Endothelial cell of umbilical vein (primary cell): ENCODE data around the gene ANKRD63. TPM values are rescaled to one million over a fixed set of nuclear protein-coding genes. Genes with fewer than 3 reads are reported as not detected.

Experiments used
- BruUV-seq: library from RNA; stranded (reverse); fragments of 400-500 nt; replicated peaks from 2 replicates; lab custom pipeline; 2021; lab: Mats Ljungman, UMichigan
- CTCF ChIA-PET: fragments of 300-600, 350-600 bp; sonication (Branson Sonifier 250); formaldehyde crosslinking; loops from one replicate; lab custom pipeline; 2021; ENCODE audit warnings: antibody characterized with exemption, inconsistent platforms; lab: Charles Lee
- POLR2A ChIA-PET: fragments of 300-600, 350-600 bp; sonication (Branson Sonifier 250); formaldehyde crosslinking; loops from one replicate; lab custom pipeline; 2021; ENCODE audit warnings: antibody characterized with exemption, inconsistent platforms; lab: Charles Lee
- DNase-seq: peaks from one replicate; pipeline ENCODE4 v3.0.0-alpha.2; 2011; ENCODE audit warnings: low read depth, low spot score
- FAIRE-seq: peaks from 2 replicates; lab custom pipeline; 2011; peaks lifted over from hg19 to GRCh38; lab: Jason Lieb, UNC
- H2AFZ ChIP-seq: 2 replicates; pipeline ENCODE4 v1.6.0; 2012; ENCODE audit warnings: low read depth, low read length, control low read depth, inconsistent platforms
- H3K27ac ChIP-seq: 2 replicates; pipeline ENCODE4 v1.5.1; 2011; ENCODE audit warnings: low read depth, mild to moderate bottlenecking, control low read depth, low read length, moderate library complexity; ENCODE audit not compliant: insufficient read depth
- H3K27me3 ChIP-seq, 2 experiments: 2 replicates each; pipeline versions ENCODE4 v1.6.0 to v1.6.1; 2011; ENCODE audit warnings: low read length in 2 of 2, mixed read lengths in 1 of 2; ENCODE audit not compliant: control insufficient read depth in 2 of 2, insufficient read depth in 2 of 2
- H3K36me3 ChIP-seq, 2 experiments: 2 replicates in 1 of 2; 3 replicates in 1 of 2; pipeline ENCODE4 v1.5.1; 2011; ENCODE audit warnings: low read length in 2 of 2, mild to moderate bottlenecking in 1 of 2, moderate library complexity in 1 of 2; ENCODE audit not compliant: control insufficient read depth in 2 of 2, insufficient read depth in 2 of 2; ENCODE audit errors: extremely low read depth in 1 of 2
- H3K4me1 ChIP-seq: 3 replicates; pipeline ENCODE4 v1.5.1; 2011; ENCODE audit warnings: mild to moderate bottlenecking, low read length; ENCODE audit not compliant: control insufficient read depth, insufficient read depth; ENCODE audit errors: extremely low read depth
- H3K4me2 ChIP-seq: 2 replicates; pipeline ENCODE4 v1.6.1; 2011; ENCODE audit warnings: low read length, control low read depth, mixed read lengths; ENCODE audit not compliant: insufficient read depth
- H3K4me3 ChIP-seq, 3 experiments: fragments of 200-600 bp in 1 of 3; sonication (generic), shearing (Covaris generic) in 1 of 3; replicated peaks in 1 of 3; 2 replicates each; pipeline ENCODE4 v1.5.1; 2011 to 2016; ENCODE audit warnings: control low read depth in 3 of 3, low read length in 3 of 3, mild to moderate bottlenecking in 2 of 3, inconsistent platforms in 1 of 3, low read depth in 1 of 3, moderate library complexity in 1 of 3; ENCODE audit not compliant: insufficient read depth in 1 of 3
- H3K79me2 ChIP-seq: 2 replicates; pipeline ENCODE4 v1.6.0; 2012; ENCODE audit warnings: low read length, inconsistent platforms; ENCODE audit not compliant: control insufficient read depth, insufficient read depth
- H3K9ac ChIP-seq: replicated peaks from 2 replicates; pipeline ENCODE3; 2011; ENCODE audit warnings: low read length, control low read depth; ENCODE audit not compliant: insufficient read depth; ENCODE audit errors: extremely low read depth
- H3K9me1 ChIP-seq: replicated peaks from 3 replicates; pipeline ENCODE4 v1.6.0; 2011; ENCODE audit warnings: mild to moderate bottlenecking, low read length; ENCODE audit not compliant: control insufficient read depth, insufficient read depth; ENCODE audit errors: extremely low read depth
- H3K9me3 ChIP-seq: replicated peaks from 2 replicates; pipeline ENCODE4 v1.5.1; 2012; ENCODE audit warnings: low read length, inconsistent platforms; ENCODE audit not compliant: control insufficient read depth, insufficient read depth
- H4K20me1 ChIP-seq: replicated peaks from 2 replicates; pipeline ENCODE3; 2011; ENCODE audit warnings: mild to moderate bottlenecking, low read length; ENCODE audit not compliant: control insufficient read depth, insufficient read depth; ENCODE audit errors: extremely low read depth
- EZH2 ChIP-seq: IDR thresholded peaks from 2 replicates; pipeline ENCODE4 v1.6.1; 2012; ENCODE audit warnings: borderline replicate concordance, low read depth, mild to moderate bottlenecking, moderate library complexity, low read length, inconsistent platforms; ENCODE audit not compliant: severe bottlenecking
- FOS ChIP-seq: IDR thresholded peaks from 2 replicates; pipeline ENCODE4 v1.6.1; 2011; ENCODE audit warnings: mild to moderate bottlenecking, low read length, moderate library complexity, borderline replicate concordance; ENCODE audit not compliant: insufficient read depth
- GATA2 ChIP-seq: IDR thresholded peaks from 2 replicates; pipeline ENCODE4 v1.7.0; 2011; ENCODE audit warnings: low read depth, mild to moderate bottlenecking, moderate library complexity, mixed read lengths, low read length; ENCODE audit not compliant: insufficient read length, insufficient read depth
- JUN ChIP-seq: IDR thresholded peaks from 2 replicates; pipeline ENCODE4 v1.6.1; 2011; ENCODE audit warnings: borderline replicate concordance, low read depth; ENCODE audit not compliant: insufficient read length, insufficient read depth
- MYC ChIP-seq: IDR thresholded peaks from one replicate; pipeline ENCODE4 v1.6.1; 2011; ENCODE audit warnings: mild to moderate bottlenecking, low read depth, low read length
- POLR2A ChIP-seq: IDR thresholded peaks from 2 replicates; pipeline ENCODE4 v1.6.1; 2012; ENCODE audit warnings: low read depth, mild to moderate bottlenecking, control low read depth, low read length
- POLR2AphosphoS5 ChIP-seq: IDR thresholded peaks from 2 replicates; pipeline ENCODE4 v1.6.1; 2012; ENCODE audit warnings: low read depth, mild to moderate bottlenecking, control low read depth, low read length, moderate library complexity; ENCODE audit not compliant: insufficient read depth
- dilution Hi-C: fragments of 300-500 bp; cut with MboI; formaldehyde crosslinking; loops from one replicate; pipeline ENCODE4 v1.15.0; 2019; ENCODE audit warnings: low sequenced_read_pairs; ENCODE audit not compliant: extremely low pct_ligation_motif_present
- intact Hi-C: fragments of 100-400 bp; cut with micrococcal nuclease; formaldehyde crosslinking; loops from one replicate; pipeline ENCODE4 v1.10.0; 2022
- polyA plus RNA-seq, 4 experiments: library from polyadenylated mRNA; depleted of rRNA in 3 of 4; stranded (reverse) in 3 of 4; unstranded in 1 of 4; fragments of >200 nt; gene quantifications; 2 replicates each; pipeline versions ENCODE4 v1.2.1 to v1.2.3, GENCODE V29; 2011 to 2012; ENCODE audit warnings: missing spikeins in 1 of 4
- total RNA-seq: library from RNA; stranded (reverse); gene quantifications from 2 replicates; pipeline ENCODE4 v1.2.3, GENCODE V29; 2021
- TF ChIP-seq, protein P1 (sequence below): IDR thresholded peaks from 2 replicates; pipeline ENCODE4 v1.6.1; 2011; ENCODE audit not compliant: insufficient read depth, insufficient read length
- TF ChIP-seq, protein P2 (sequence below), 2 donors: IDR thresholded peaks; 1 replicate in 1 of 2; 2 replicates in 1 of 2; pipeline ENCODE4 v1.5.1; 2011; ENCODE audit warnings: low read length in 2 of 2, mild to moderate bottlenecking in 2 of 2, moderate library complexity in 2 of 2, control low read depth in 1 of 2, inconsistent platforms in 1 of 2, low read depth in 1 of 2; ENCODE audit not compliant: insufficient read depth in 1 of 2; ENCODE audit errors: extremely low read depth in 1 of 2

The ANKRD63 gene
- total and polyA plus RNA-seq, 2 donors (not counting 3 experiments of a cell fraction or from before 2014, with no cell fraction given), result not detected

DNA sequence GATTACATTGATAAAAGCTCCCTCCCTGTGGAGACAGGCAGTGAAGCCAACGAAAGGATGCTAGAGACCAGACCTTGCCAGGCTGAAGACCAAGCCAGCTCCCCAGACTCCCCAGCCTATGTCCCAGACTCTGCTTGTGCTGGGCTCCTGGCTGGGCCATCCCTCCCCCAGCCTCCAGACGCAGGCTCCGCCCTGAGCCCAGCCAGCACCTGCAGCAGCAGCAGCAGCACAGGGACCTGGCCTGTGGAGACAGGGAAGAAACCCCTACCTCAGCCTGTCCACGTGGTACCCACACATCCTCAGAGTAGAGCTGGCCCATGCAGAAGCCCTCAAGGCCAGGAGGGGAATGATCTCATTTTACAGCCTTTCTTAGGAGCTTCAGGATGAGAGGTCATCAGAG, 13.3 kb downstream of the ANKRD63 start:
- CTCF ChIA-PET, result interaction anchor here (0.8 to 20.1 kb wide), 5 partner anchors 10 to 68 kb away, joined by 3 to 879 read pairs (median 4); no protein-coding TSS in a partner anchor
- dilution Hi-C loops, result no loop called here
- no peaks in the 10 kb centered on the region for H3K36me3 ChIP-seq

More for the DNA sequence above, 13.3 kb downstream of the ANKRD63 start:
- Histone ChIP-seq H3K9me1 (no peaks in the 10 kb centered on the region), H3K4me3 (no peak overlapping the region), H3K4me1 (peaks cover 9% of the 10 kb centered on the region), H3K27me3 (no peaks in the 10 kb centered on the region), H3K9ac (no peak overlapping the region), H3K9me3 (no peaks in the 10 kb centered on the region), H4K20me1 (no peaks in the 10 kb centered on the region), H3K4me2 (no peak overlapping the region), H3K27ac (no peak overlapping the region), H2AFZ (no peak overlapping the region), H3K79me2 (no peaks in the 10 kb centered on the region)
- FAIRE-seq (no peak), DNase-seq (no peak)
- intact Hi-C loops, result loop anchor here (10.0 kb wide), 1 partner anchor 165 kb away; the partner anchor contains the start of gene BMF
- no TSS peak for BruUV-seq
- no peak for TF ChIP-seq EZH2
- TF ChIP-seq, protein P1, sequence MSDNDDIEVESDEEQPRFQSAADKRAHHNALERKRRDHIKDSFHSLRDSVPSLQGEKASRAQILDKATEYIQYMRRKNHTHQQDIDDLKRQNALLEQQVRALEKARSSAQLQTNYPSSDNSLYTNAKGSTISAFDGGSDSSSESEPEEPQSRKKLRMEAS, result no peak
- no peak for TF ChIP-seq GATA2
- TF ChIP-seq JUN, result no peak
- TF ChIP-seq FOS, result no peak
- no peak for TF ChIP-seq POLR2AphosphoS5
- TF ChIP-seq, protein P2, sequence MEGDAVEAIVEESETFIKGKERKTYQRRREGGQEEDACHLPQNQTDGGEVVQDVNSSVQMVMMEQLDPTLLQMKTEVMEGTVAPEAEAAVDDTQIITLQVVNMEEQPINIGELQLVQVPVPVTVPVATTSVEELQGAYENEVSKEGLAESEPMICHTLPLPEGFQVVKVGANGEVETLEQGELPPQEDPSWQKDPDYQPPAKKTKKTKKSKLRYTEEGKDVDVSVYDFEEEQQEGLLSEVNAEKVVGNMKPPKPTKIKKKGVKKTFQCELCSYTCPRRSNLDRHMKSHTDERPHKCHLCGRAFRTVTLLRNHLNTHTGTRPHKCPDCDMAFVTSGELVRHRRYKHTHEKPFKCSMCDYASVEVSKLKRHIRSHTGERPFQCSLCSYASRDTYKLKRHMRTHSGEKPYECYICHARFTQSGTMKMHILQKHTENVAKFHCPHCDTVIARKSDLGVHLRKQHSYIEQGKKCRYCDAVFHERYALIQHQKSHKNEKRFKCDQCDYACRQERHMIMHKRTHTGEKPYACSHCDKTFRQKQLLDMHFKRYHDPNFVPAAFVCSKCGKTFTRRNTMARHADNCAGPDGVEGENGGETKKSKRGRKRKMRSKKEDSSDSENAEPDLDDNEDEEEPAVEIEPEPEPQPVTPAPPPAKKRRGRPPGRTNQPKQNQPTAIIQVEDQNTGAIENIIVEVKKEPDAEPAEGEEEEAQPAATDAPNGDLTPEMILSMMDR (IDR thresholded peaks at IDR 0.05; ENCODE audit: extremely low read depth in 1 of 2, insufficient read depth in 1 of 2, low read depth in 1 of 2, low read length in 2 of 2), result no peak
- no peak for TF ChIP-seq POLR2A
- TF ChIP-seq MYC, result no peak
- POLR2A ChIA-PET, result no interaction called here
